ENCODE data around the gene TSFM. TPM values are rescaled to one million over a fixed set of nuclear protein-coding genes. Genes with fewer than 3 reads are reported as not detected.

The TSFM gene
- total RNA-seq, 1 experiment from 2014 or later: 48.7 TPM

GRCh38 chr12:57760347-57760982, 22.1 kb upstream of the TSFM start:
- Mint-ChIP-seq H3K9me3 (no peaks in the 10 kb centered on the region), H3K27ac (no peak overlapping the region), H3K27me3 (ENCODE audit: low read depth) (peaks cover 98% of the 10 kb centered on the region), H3K36me3 (no peaks in the 10 kb centered on the region), H3K4me1 (peaks cover 31% of the 10 kb centered on the region), H3K4me3 (no peak overlapping the region)
- ATAC-seq (no peak), DNase-seq (ENCODE audit: low spot score) (peak; percentile 69)
- CTCF ChIA-PET: interaction anchor here (1.0 to 1.1 kb wide), 3 partner anchors 12 to 133 kb away, joined by 3 to 5 read pairs (median 4); partner anchors contain the start of genes EEF1AKMT3 and METTL1
- POLR2A ChIA-PET: interaction anchor here (1.0 to 1.4 kb wide), 2 partner anchors 12 to 16 kb away, joined by 3 read pairs; partner anchors contain the start of genes EEF1AKMT3 and TSPAN31
- TF ChIP-seq JAZF1 (CRISPR knock-in tag; IDR thresholded peaks at IDR 0.05) (no peak), TEAD1 (CRISPR knock-in tag; IDR thresholded peaks at IDR 0.05) (peak; percentile 54; the same call in 1 of the 2 replicates), FOXK1 (CRISPR knock-in tag; IDR thresholded peaks at IDR 0.05) (0 out of 2 replicates have a peak, but pooled peaks have one; percentile 41), RORB (CRISPR knock-in tag; IDR thresholded peaks at IDR 0.05) (no peak), CTCF (IDR thresholded peaks at IDR 0.05) (no peak), SP1 (CRISPR knock-in tag; conservative IDR thresholded peaks at IDR 0.05) (no peak), RELA (CRISPR knock-in tag; IDR thresholded peaks at IDR 0.05; ENCODE audit: borderline replicate concordance) (no peak), JUN (CRISPR knock-in tag; IDR thresholded peaks at IDR 0.05) (no peak), HMGA2 (CRISPR knock-in tag; IDR thresholded peaks at IDR 0.05) (no peak), ATF1 (CRISPR knock-in tag; IDR thresholded peaks at IDR 0.05) (no peak), MAX (CRISPR knock-in tag; IDR thresholded peaks at IDR 0.05) (no peak), ZBTB43 (CRISPR knock-in tag; IDR thresholded peaks at IDR 0.05) (no peak), ZNF423 (CRISPR knock-in tag; IDR thresholded peaks at IDR 0.05) (no peak), AFF4 (CRISPR knock-in tag; IDR thresholded peaks at IDR 0.05; ENCODE audit: borderline replicate concordance) (no peak), ETV6 (CRISPR knock-in tag; IDR thresholded peaks at IDR 0.05) (no peak), MYBL2 (CRISPR knock-in tag; IDR thresholded peaks at IDR 0.05) (no peak), TP53 (CRISPR knock-in tag; IDR thresholded peaks at IDR 0.05) (no peak), NR3C1 (CRISPR knock-in tag; conservative IDR thresholded peaks at IDR 0.05; ENCODE audit: low read depth) (no peak), MXD4 (CRISPR knock-in tag; IDR thresholded peaks at IDR 0.05; ENCODE audit: borderline replicate concordance) (no peak), MLX (CRISPR knock-in tag; IDR thresholded peaks at IDR 0.05) (no peak), GABPB1 (CRISPR knock-in tag; IDR thresholded peaks at IDR 0.05) (no peak), TEAD4 (CRISPR knock-in tag; IDR thresholded peaks at IDR 0.05) (peak; percentile 64; the same call in 1 of the 2 replicates), SMAD3 (CRISPR knock-in tag; IDR thresholded peaks at IDR 0.05; ENCODE audit: borderline replicate concordance) (0 out of 2 replicates have a peak, but pooled peaks have one; percentile 46), E2F4 (CRISPR knock-in tag; IDR thresholded peaks at IDR 0.05; ENCODE audit: borderline replicate concordance, low read depth) (no peak), FOXP4 (CRISPR knock-in tag; IDR thresholded peaks at IDR 0.05) (peak; percentile 70), ZNF512 (CRISPR knock-in tag; IDR thresholded peaks at IDR 0.05; ENCODE audit: borderline replicate concordance) (peak; percentile 19; the same call in 1 of the 2 replicates)
